NB4 (cell line): ENCODE measurements around the gene CMA1.

Experiments
- DNase-seq: peaks from one replicate; pipeline ENCODE4 v3.0.0; 2010; ENCODE audit warnings: low read depth
- H3K4me3 ChIP-seq: one replicate; pipeline ENCODE4 v1.5.1; 2011; ENCODE audit warnings: mild to moderate bottlenecking, low read depth, low read length, moderate library complexity
- MYC ChIP-seq: IDR thresholded peaks from 2 replicates; pipeline ENCODE4 v1.6.1; 2011; ENCODE audit warnings: low read depth, low read length
- POLR2A ChIP-seq: IDR thresholded peaks from 2 replicates; pipeline ENCODE4 v1.6.1; 2011; ENCODE audit warnings: mild to moderate bottlenecking; ENCODE audit not compliant: insufficient read length; ENCODE audit errors: extremely low read depth
- TF ChIP-seq, protein P1 (sequence below): IDR thresholded peaks from 2 replicates; pipeline ENCODE4 v1.6.1; 2011; ENCODE audit warnings: low read depth, low read length
- TF ChIP-seq, protein P2 (sequence below): IDR thresholded peaks from one replicate; pipeline ENCODE4 v1.5.1; 2012; ENCODE audit warnings: low read depth, low read length

Gene CMA1

DNA sequence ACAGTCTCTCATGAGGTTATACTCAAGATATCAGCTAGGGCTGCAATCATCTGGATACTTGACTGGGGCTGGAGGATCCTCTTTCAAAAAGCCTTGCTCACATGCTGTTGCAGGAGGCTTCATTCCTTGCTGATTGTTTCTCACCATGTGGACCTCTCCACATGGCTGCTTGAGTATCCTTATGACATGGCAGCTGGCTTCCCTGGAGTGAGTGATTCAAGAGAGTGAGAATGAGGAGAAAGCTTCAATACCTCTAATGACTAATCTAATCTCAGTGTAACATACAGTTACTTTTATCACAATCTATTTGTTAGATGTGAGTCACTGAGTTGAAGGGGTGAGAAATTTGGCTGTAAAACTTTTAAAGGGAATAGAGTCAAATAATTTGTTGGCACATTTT, 51.1 kb downstream of the CMA1 start:
- no peak for DNase-seq
- TF ChIP-seq, protein P1, sequence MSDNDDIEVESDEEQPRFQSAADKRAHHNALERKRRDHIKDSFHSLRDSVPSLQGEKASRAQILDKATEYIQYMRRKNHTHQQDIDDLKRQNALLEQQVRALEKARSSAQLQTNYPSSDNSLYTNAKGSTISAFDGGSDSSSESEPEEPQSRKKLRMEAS, result no peak
- no peak for TF ChIP-seq POLR2A
- TF ChIP-seq MYC, result no peak
- TF ChIP-seq, protein P2, sequence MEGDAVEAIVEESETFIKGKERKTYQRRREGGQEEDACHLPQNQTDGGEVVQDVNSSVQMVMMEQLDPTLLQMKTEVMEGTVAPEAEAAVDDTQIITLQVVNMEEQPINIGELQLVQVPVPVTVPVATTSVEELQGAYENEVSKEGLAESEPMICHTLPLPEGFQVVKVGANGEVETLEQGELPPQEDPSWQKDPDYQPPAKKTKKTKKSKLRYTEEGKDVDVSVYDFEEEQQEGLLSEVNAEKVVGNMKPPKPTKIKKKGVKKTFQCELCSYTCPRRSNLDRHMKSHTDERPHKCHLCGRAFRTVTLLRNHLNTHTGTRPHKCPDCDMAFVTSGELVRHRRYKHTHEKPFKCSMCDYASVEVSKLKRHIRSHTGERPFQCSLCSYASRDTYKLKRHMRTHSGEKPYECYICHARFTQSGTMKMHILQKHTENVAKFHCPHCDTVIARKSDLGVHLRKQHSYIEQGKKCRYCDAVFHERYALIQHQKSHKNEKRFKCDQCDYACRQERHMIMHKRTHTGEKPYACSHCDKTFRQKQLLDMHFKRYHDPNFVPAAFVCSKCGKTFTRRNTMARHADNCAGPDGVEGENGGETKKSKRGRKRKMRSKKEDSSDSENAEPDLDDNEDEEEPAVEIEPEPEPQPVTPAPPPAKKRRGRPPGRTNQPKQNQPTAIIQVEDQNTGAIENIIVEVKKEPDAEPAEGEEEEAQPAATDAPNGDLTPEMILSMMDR, result no peak
- no peak overlapping the region for H3K4me3 ChIP-seq
